Measurements from ENCODE around the gene CUL1. TPM values are rescaled to one million over a fixed set of nuclear protein-coding genes. Genes with fewer than 3 reads are reported as not detected.
"Not testable (repeated sequence)": the region's sequence is repeated elsewhere in the genome, so short reads cannot be mapped to it uniquely, and the experiment has no call there.

Gene CUL1
- total RNA-seq, 2 donors from 2014 or later, result 66.6 to 68.6 TPM

- H3K36me3 Mint-ChIP-seq (ENCODE audit: insufficient read depth in 2 of 2), result peaks cover 6 to 9% of the 10 kb centered on the region in 2 donors
- H3K4me3 Mint-ChIP-seq, result peak overlapping the region; percentile 94 to 95
- H3K27ac Mint-ChIP-seq, result peak overlapping the region; percentile 94
- H3K9me3 Mint-ChIP-seq, result no peaks in the 10 kb centered on the region
- H3K27me3 Mint-ChIP-seq (ENCODE audit: low read depth), result no peaks in the 10 kb centered on the region
- ATAC-seq (replicated peaks in 1 of 2), result no peak
- H3K4me1 Mint-ChIP-seq (ENCODE audit: low read depth), result peaks cover 79% of the 10 kb centered on the region
- no peak for DNase-seq
Measured at GRCh38 chr7:148699782-148700629, 1.3 kb downstream of the CUL1 start.

- H3K27ac Mint-ChIP-seq, result peak overlapping the region; percentile 94
Measured at GRCh38 chr7:148700661-148701064, 2.0 kb downstream of the CUL1 start.

GRCh38 chr7:148701414-148701813 is 2.7 kb downstream of the CUL1 start:
- no peak for ATAC-seq (replicated peaks in 1 of 2)
- no peak for DNase-seq
- Mint-ChIP-seq H3K27ac (peak overlapping the region; percentile 94), H3K36me3 (ENCODE audit: insufficient read depth in 2 of 2) (peaks cover 6 to 9% of the 10 kb centered on the region in 2 donors), H3K27me3 (ENCODE audit: low read depth) (no peaks in the 10 kb centered on the region), H3K4me1 (ENCODE audit: low read depth) (peaks cover 78% of the 10 kb centered on the region), H3K9me3 (no peaks in the 10 kb centered on the region), H3K4me3 (peak overlapping the region; percentile 94 to 95)

More at GRCh38 chr7:148700661-148701064, 2.0 kb downstream of the CUL1 start:
- H3K9me3 Mint-ChIP-seq, result no peaks in the 10 kb centered on the region
- DNase-seq (peak; percentile 29 to 57), ATAC-seq (replicated peaks in 1 of 2) (no peak)
- peaks cover 79% of the 10 kb centered on the region for H3K4me1 Mint-ChIP-seq (ENCODE audit: low read depth)
- H3K36me3 Mint-ChIP-seq (ENCODE audit: insufficient read depth in 2 of 2), result peaks cover 6 to 9% of the 10 kb centered on the region in 2 donors
- H3K27me3 Mint-ChIP-seq (ENCODE audit: low read depth), result no peaks in the 10 kb centered on the region
- H3K4me3 Mint-ChIP-seq, result peak overlapping the region; percentile 94 to 95

GRCh38 chr7:148702876-148703670 is 4.4 kb downstream of the CUL1 start:
- DNase-seq, result no peak
- peaks cover 5 to 6% of the 10 kb centered on the region in 2 donors for H3K36me3 Mint-ChIP-seq (ENCODE audit: insufficient read depth in 2 of 2)
- peak overlapping the region; percentile 35 to 40 for H3K4me3 Mint-ChIP-seq
- H3K4me1 Mint-ChIP-seq (ENCODE audit: low read depth), result peaks cover 76% of the 10 kb centered on the region
- no peak for ATAC-seq (replicated peaks in 1 of 2)
- H3K27me3 Mint-ChIP-seq (ENCODE audit: low read depth), result no peaks in the 10 kb centered on the region
- H3K9me3 Mint-ChIP-seq, result no peaks in the 10 kb centered on the region
- H3K27ac Mint-ChIP-seq, result peak overlapping the region; percentile 41

GRCh38 chr7:148703671-148703962 is 4.9 kb downstream of the CUL1 start:
- not testable (repeated sequence) for H3K36me3 Mint-ChIP-seq (ENCODE audit: insufficient read depth in 2 of 2); H3K27me3 Mint-ChIP-seq (ENCODE audit: low read depth); H3K9me3 Mint-ChIP-seq; ATAC-seq (replicated peaks in 1 of 2); H3K27ac Mint-ChIP-seq; DNase-seq
- H3K4me1 Mint-ChIP-seq (ENCODE audit: low read depth), result peaks cover 81% of the 10 kb centered on the region
- peak overlapping the region in 1 of 2 donors; percentile 37 for H3K4me3 Mint-ChIP-seq

- peak overlapping the region in 1 of 2 donors; percentile 37 for H3K4me3 Mint-ChIP-seq
- no peak for ATAC-seq (replicated peaks in 1 of 2)
- H3K36me3 Mint-ChIP-seq (ENCODE audit: insufficient read depth in 2 of 2), result peaks cover 5 to 6% of the 10 kb centered on the region in 2 donors
- H3K9me3 Mint-ChIP-seq, result no peaks in the 10 kb centered on the region
- no peak overlapping the region for H3K27ac Mint-ChIP-seq
- peaks cover 87% of the 10 kb centered on the region for H3K4me1 Mint-ChIP-seq (ENCODE audit: low read depth)
- no peaks in the 10 kb centered on the region for H3K27me3 Mint-ChIP-seq (ENCODE audit: low read depth)
- no peak for DNase-seq
Measured at GRCh38 chr7:148704189-148704588, 5.5 kb downstream of the CUL1 start.

GRCh38 chr7:148704970-148705369 is 6.3 kb downstream of the CUL1 start:
- Mint-ChIP-seq H3K9me3 (no peaks in the 10 kb centered on the region), H3K4me1 (ENCODE audit: low read depth) (peaks cover 92% of the 10 kb centered on the region), H3K4me3 (peak overlapping the region in 1 of 2 donors; percentile 54), H3K27ac (peak overlapping the region; percentile 24), H3K36me3 (ENCODE audit: insufficient read depth in 2 of 2) (peaks cover 3% of the 10 kb centered on the region in 2 donors), H3K27me3 (ENCODE audit: low read depth) (no peaks in the 10 kb centered on the region)
- ATAC-seq (replicated peaks in 1 of 2), result no peak
- DNase-seq, result no peak

GRCh38 chr7:148706368-148706767 is 7.7 kb downstream of the CUL1 start:
- Mint-ChIP-seq H3K27me3 (ENCODE audit: low read depth) (no peaks in the 10 kb centered on the region), H3K36me3 (ENCODE audit: insufficient read depth in 2 of 2) (no peaks in the 10 kb centered on the region), H3K9me3 (no peaks in the 10 kb centered on the region), H3K4me1 (ENCODE audit: low read depth) (peaks cover 91% of the 10 kb centered on the region), H3K4me3 (no peak overlapping the region), H3K27ac (no peak overlapping the region)
- ATAC-seq (replicated peaks in 1 of 2) (peak in 1 of 2 donors; percentile 24), DNase-seq (no peak)

- peak overlapping the region in 1 of 2 donors; percentile 6 for H3K4me3 Mint-ChIP-seq
Measured at GRCh38 chr7:148708026-148708885, 9.6 kb downstream of the CUL1 start.

GRCh38 chr7:148709014-148709413 is 10.3 kb downstream of the CUL1 start:
- ATAC-seq (replicated peaks in 1 of 2) (no peak), DNase-seq (no peak)
- H3K4me3 Mint-ChIP-seq, result no peak overlapping the region
- no peak overlapping the region for H3K27ac Mint-ChIP-seq
- no peaks in the 10 kb centered on the region for H3K27me3 Mint-ChIP-seq (ENCODE audit: low read depth)
- peaks cover 86% of the 10 kb centered on the region for H3K4me1 Mint-ChIP-seq (ENCODE audit: low read depth)
- no peaks in the 10 kb centered on the region for H3K36me3 Mint-ChIP-seq (ENCODE audit: insufficient read depth in 2 of 2)
- no peaks in the 10 kb centered on the region for H3K9me3 Mint-ChIP-seq

More at GRCh38 chr7:148708026-148708885, 9.6 kb downstream of the CUL1 start:
- no peak for DNase-seq
- Mint-ChIP-seq H3K9me3 (no peaks in the 10 kb centered on the region), H3K36me3 (ENCODE audit: insufficient read depth in 2 of 2) (no peaks in the 10 kb centered on the region), H3K4me1 (ENCODE audit: low read depth) (peaks cover 91% of the 10 kb centered on the region), H3K27me3 (ENCODE audit: low read depth) (no peaks in the 10 kb centered on the region), H3K27ac (peak overlapping the region; percentile 13)
- ATAC-seq (replicated peaks in 1 of 2), result no peak

GRCh38 chr7:148710426-148710825 is 11.7 kb downstream of the CUL1 start:
- ATAC-seq (replicated peaks in 1 of 2); H3K4me3 Mint-ChIP-seq; H3K9me3 Mint-ChIP-seq; H3K27ac Mint-ChIP-seq; H3K27me3 Mint-ChIP-seq (ENCODE audit: low read depth); H3K36me3 Mint-ChIP-seq (ENCODE audit: insufficient read depth in 2 of 2); DNase-seq: not testable (repeated sequence)
- H3K4me1 Mint-ChIP-seq (ENCODE audit: low read depth), result peaks cover 87% of the 10 kb centered on the region

GRCh38 chr7:148711191-148712102 is 12.7 kb downstream of the CUL1 start:
- no peaks in the 10 kb centered on the region for H3K9me3 Mint-ChIP-seq
- peaks cover 0 to 1% of the 10 kb centered on the region in 2 donors for H3K36me3 Mint-ChIP-seq (ENCODE audit: insufficient read depth in 2 of 2)
- peak overlapping the region; percentile 51 for H3K27ac Mint-ChIP-seq
- ATAC-seq (replicated peaks in 1 of 2), result peak; percentile 44 to 64
- DNase-seq, result peak in 1 of 2 donors; percentile 23
- peaks cover 87% of the 10 kb centered on the region for H3K4me1 Mint-ChIP-seq (ENCODE audit: low read depth)
- H3K4me3 Mint-ChIP-seq, result peak overlapping the region; percentile 44 to 56
- H3K27me3 Mint-ChIP-seq (ENCODE audit: low read depth), result no peaks in the 10 kb centered on the region
